Coronary artery (tissue), 2 donors: ENCODE data around the gene WDR54.
A peak's percentile ranks its signal among the peaks of the same experiment; 100 is the strongest.
"Not testable (repeated sequence)": the region's sequence is repeated elsewhere in the genome, so short reads cannot be mapped to it uniquely, and the experiment has no call there.

Experiments
- DNase-seq: peaks from one replicate; pipeline ENCODE4 v3.0.0-alpha.2; 2017; ENCODE audit warnings: low spot score
- H3K27ac ChIP-seq, 2 donors: fragments of 200-600 bp; sonication (generic); one replicate each; pipeline ENCODE4 v1.5.1; 2016 to 2019
- H3K4me3 ChIP-seq: fragments of 200-600 bp; sonication (generic); 2 replicates; pipeline ENCODE4 v1.5.1; 2016; ENCODE audit warnings: mild to moderate bottlenecking, moderate library complexity
- CTCF ChIP-seq: fragments of 200-600 bp; sonication (generic); IDR thresholded peaks from one replicate; pipeline ENCODE4 v1.5.1; 2019; ENCODE audit warnings: antibody characterized with exemption

Gene WDR54

GRCh38 chr2:74416778-74417177 is 4.8 kb upstream of the WDR54 start:
- TF ChIP-seq CTCF: no peak
- no peak overlapping the region for H3K27ac ChIP-seq
- no peak overlapping the region for H3K4me3 ChIP-seq
- no peak for DNase-seq

- Histone ChIP-seq H3K27ac (no peak overlapping the region), H3K4me3 (no peak overlapping the region)
- no peak for DNase-seq
- no peak for TF ChIP-seq CTCF
These were observed 4.3 kb upstream of the WDR54 start for GRCh38 chr2:74417197-74417596.

DNA sequence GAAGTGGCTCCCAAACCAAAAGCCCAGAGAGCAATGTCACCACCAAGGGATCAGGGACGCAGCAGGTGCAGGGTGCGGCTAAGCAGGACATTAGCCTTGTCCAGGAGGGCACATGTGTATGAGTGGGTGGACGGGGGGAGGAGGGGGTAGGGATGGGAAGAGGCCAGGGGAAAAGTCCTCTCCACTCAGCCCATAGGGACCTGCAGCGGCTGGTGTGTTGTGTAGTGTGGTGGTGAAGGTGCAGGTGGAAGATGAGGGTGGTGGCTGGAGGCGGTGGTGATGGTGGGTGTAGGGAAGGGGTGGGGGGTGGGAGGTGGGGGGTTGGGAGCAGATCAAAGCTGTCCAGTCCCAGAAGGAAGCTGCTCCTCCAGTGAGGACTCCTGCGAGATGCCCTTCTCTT is 3.8 kb upstream of the WDR54 start:
- no peak for TF ChIP-seq CTCF
- Histone ChIP-seq H3K4me3 (no peak overlapping the region), H3K27ac (no peak overlapping the region)
- DNase-seq: no peak

- Histone ChIP-seq H3K4me3 (peak overlapping the region; percentile 42), H3K27ac (peak overlapping the region; percentile 36 to 69)
- no peak for TF ChIP-seq CTCF
- DNase-seq: no peak
These were observed 3.2 kb upstream of the WDR54 start for GRCh38 chr2:74418312-74418711.

DNA sequence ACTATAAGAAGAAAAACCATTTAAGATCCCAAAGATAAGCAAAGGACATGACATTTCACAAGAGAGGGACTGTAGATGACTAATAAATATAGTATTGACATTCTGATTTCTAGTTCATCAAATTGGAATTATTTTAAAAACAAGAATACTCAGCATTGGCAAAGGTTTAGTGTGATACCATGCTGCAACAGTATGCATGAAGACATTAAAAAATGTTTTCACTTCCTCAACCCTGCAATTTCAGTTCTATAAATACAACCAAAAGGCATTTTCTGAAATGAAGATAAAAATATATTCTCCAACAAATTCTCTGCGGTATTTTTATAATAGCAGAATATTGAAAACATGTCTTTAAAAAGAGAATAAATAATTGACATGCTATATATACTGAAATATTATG is 2.2 kb upstream of the WDR54 start:
- no peak overlapping the region for H3K27ac ChIP-seq
- H3K4me3 ChIP-seq: no peak overlapping the region
- no peak for DNase-seq
- no peak for TF ChIP-seq CTCF

GRCh38 chr2:74420006-74420405 is 1.5 kb upstream of the WDR54 start:
- no peak for DNase-seq
- TF ChIP-seq CTCF: no peak
- H3K4me3 ChIP-seq: no peak overlapping the region
- no peak overlapping the region for H3K27ac ChIP-seq

DNA sequence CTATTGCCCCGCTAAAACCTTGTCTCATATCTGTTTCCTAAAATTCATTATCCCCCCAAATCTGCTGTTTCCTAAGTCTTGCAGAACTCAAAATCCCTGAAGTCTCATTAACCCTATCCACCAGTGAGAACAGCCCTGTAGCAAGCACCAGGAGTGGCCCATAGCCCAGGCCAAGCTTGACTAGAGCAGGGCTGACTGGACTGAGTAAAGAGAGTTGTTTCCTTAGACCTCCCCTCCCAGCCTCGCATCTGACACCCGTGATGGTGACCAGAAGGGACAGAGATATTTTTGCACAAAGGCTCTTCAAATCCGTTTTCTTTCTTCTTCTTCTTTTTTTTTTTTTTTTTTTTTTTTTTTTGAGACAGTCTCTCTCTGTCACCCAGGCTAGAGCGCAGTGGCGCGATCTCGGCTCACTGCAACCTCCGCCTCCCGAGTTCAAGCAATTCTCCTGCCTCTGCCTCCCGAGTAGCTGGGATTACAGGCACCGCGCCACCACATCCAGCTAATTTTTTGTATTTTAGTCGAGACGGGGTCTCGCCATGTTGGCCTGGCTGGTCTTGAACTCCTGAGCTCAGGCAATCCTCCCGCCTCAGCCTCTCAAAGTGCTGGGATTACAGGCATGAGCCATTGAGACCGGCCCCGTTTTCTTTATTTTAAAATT is 957 bp upstream of the WDR54 start:
- H3K4me3 ChIP-seq: peak overlapping the region; percentile 78

More for the DNA sequence above, 957 bp upstream of the WDR54 start:
- not testable (repeated sequence) for DNase-seq, H3K27ac ChIP-seq
